H1 (cell line): ENCODE measurements around the gene MRTFA. TPM values are rescaled to one million over a fixed set of nuclear protein-coding genes. Genes with fewer than 3 reads are reported as not detected.

Experiments
- CTCF ChIA-PET: fragments of 300-600 bp; sonication (Branson Sonifier 250); formaldehyde crosslinking; loops from one replicate; lab custom pipeline; 2021; ENCODE audit not compliant: partially characterized antibody; lab: Charles Lee
- POLR2A ChIA-PET: fragments of 300-600 bp; sonication (Branson Sonifier 250); formaldehyde crosslinking; loops from one replicate; lab custom pipeline; 2021; ENCODE audit warnings: inconsistent platforms; ENCODE audit not compliant: partially characterized antibody; lab: Charles Lee
- DNase-seq, 2 experiments: peaks; one replicate each; pipeline versions ENCODE4 v3.0.0 to v3.0.0-alpha.2; 2010 to 2022; ENCODE audit warnings: low spot score in 2 of 2, low read depth in 1 of 2, mixed read lengths in 1 of 2
- FAIRE-seq: peaks from 2 replicates; lab custom pipeline; 2011; peaks lifted over from hg19 to GRCh38; lab: Jason Lieb, UNC
- H2AFZ ChIP-seq: 2 replicates; pipeline ENCODE4 v1.8.1; 2012; ENCODE audit warnings: low read length, inconsistent platforms
- H2AK5ac ChIP-seq: 2 replicates; pipeline ENCODE4 v1.6.1; 2013; ENCODE audit warnings: low read depth, low read length
- H2BK120ac ChIP-seq: replicated peaks from 2 replicates; pipeline ENCODE3; 2013; ENCODE audit warnings: low read depth, low read length, inconsistent platforms
- H2BK12ac ChIP-seq: 2 replicates; pipeline ENCODE4 v1.6.1; 2013; ENCODE audit warnings: low read depth, low read length
- H2BK15ac ChIP-seq: 2 replicates; pipeline ENCODE4 v1.6.1; 2013; ENCODE audit warnings: low read length
- H2BK20ac ChIP-seq: 2 replicates; pipeline ENCODE4 v1.6.1; 2013; ENCODE audit warnings: low read length
- H2BK5ac ChIP-seq: 2 replicates; pipeline ENCODE4 v1.6.1; 2013; ENCODE audit warnings: low read depth, low read length
- H3K14ac ChIP-seq: 2 replicates; pipeline ENCODE4 v1.6.1; 2013; ENCODE audit warnings: inconsistent platforms; ENCODE audit not compliant: insufficient read length
- H3K18ac ChIP-seq: 2 replicates; pipeline ENCODE4 v1.6.1; 2013; ENCODE audit warnings: low read length; ENCODE audit errors: extremely low read depth
- H3K23ac ChIP-seq: 2 replicates; pipeline ENCODE4 v1.6.1; 2013; ENCODE audit warnings: inconsistent platforms; ENCODE audit not compliant: insufficient read length
- H3K23me2 ChIP-seq: 2 replicates; pipeline ENCODE4 v1.6.1; 2013; ENCODE audit warnings: low read depth, low read length
- H3K27ac ChIP-seq: 2 replicates; pipeline ENCODE4 v1.6.1; 2011; ENCODE audit warnings: low read depth, low read length, inconsistent platforms
- H3K27me3 ChIP-seq, 4 experiments: replicated peaks in 1 of 4; 1 replicate in 1 of 4; 2 replicates in 3 of 4; pipeline versions ENCODE4 v1.6.1 to v1.8.1; 2011 to 2013; ENCODE audit warnings: low read length in 3 of 4, mild to moderate bottlenecking in 3 of 4, inconsistent platforms in 2 of 4, mixed read lengths in 2 of 4, moderate library complexity in 1 of 4; ENCODE audit not compliant: control insufficient read depth in 3 of 4, insufficient read depth in 3 of 4; ENCODE audit errors: extremely low read depth in 1 of 4
- H3K36me3 ChIP-seq, 4 experiments: 2 replicates each; pipeline versions ENCODE4 v1.6.1 to v1.8.1; 2011 to 2013; ENCODE audit warnings: mild to moderate bottlenecking in 4 of 4, low read length in 3 of 4, moderate library complexity in 2 of 4, control low read depth in 1 of 4, inconsistent platforms in 1 of 4; ENCODE audit not compliant: insufficient read depth in 4 of 4, control insufficient read depth in 2 of 4
- H3K4ac ChIP-seq: replicated peaks from 2 replicates; pipeline ENCODE3; 2013; ENCODE audit warnings: low read length, low read depth, mixed read lengths, inconsistent platforms; ENCODE audit not compliant: insufficient read length
- H3K4me1 ChIP-seq, 4 experiments: replicated peaks in 1 of 4; 1 replicate in 1 of 4; 2 replicates in 3 of 4; pipeline versions ENCODE4 v1.6.1 to v1.8.1; 2011 to 2013; ENCODE audit warnings: low read length in 3 of 4, inconsistent platforms in 2 of 4, mixed read lengths in 1 of 4; ENCODE audit not compliant: insufficient read depth in 4 of 4, control insufficient read depth in 3 of 4
- H3K4me2 ChIP-seq, 2 experiments: 2 replicates each; pipeline versions ENCODE4 v1.6.1 to v1.8.1; 2011 to 2013; ENCODE audit warnings: low read depth in 2 of 2, low read length in 2 of 2, control low read depth in 1 of 2, inconsistent platforms in 1 of 2, mild to moderate bottlenecking in 1 of 2; ENCODE audit not compliant: insufficient read depth in 1 of 2
- H3K4me3 ChIP-seq, 4 experiments: fragments of 200-600, 300-600 bp in 1 of 4; sonication (generic), shearing (Covaris generic), sonication (Bioruptor Twin) in 1 of 4; 2 replicates each; pipeline versions ENCODE4 v1.5.1 to v1.8.1; 2011 to 2016; ENCODE audit warnings: low read length in 4 of 4, low read depth in 3 of 4, control low read depth in 2 of 4, inconsistent platforms in 2 of 4, mild to moderate bottlenecking in 2 of 4, mixed read lengths in 1 of 4, moderate library complexity in 1 of 4; ENCODE audit not compliant: insufficient read depth in 2 of 4; ENCODE audit errors: extremely low read depth in 1 of 4
- H3K56ac ChIP-seq: replicated peaks from 2 replicates; pipeline ENCODE3; 2013; ENCODE audit warnings: low read depth, mild to moderate bottlenecking, mixed read lengths, low read length, inconsistent platforms; ENCODE audit not compliant: insufficient read length
- H3K79me1 ChIP-seq: 2 replicates; pipeline ENCODE4 v1.6.1; 2013; ENCODE audit warnings: low read depth, low read length, control low read depth
- H3K79me2 ChIP-seq, 2 experiments: 2 replicates each; pipeline versions ENCODE4 v1.6.1 to v1.8.1; 2012 to 2013; ENCODE audit warnings: low read length in 2 of 2, mild to moderate bottlenecking in 2 of 2, inconsistent platforms in 1 of 2; ENCODE audit not compliant: insufficient read depth in 2 of 2, control insufficient read depth in 1 of 2
- H3K9ac ChIP-seq, 4 experiments: replicated peaks in 1 of 4; 1 replicate in 1 of 4; 2 replicates in 3 of 4; pipeline versions ENCODE4 v1.6.1 to v1.8.1; 2011 to 2013; ENCODE audit warnings: low read depth in 3 of 4, low read length in 3 of 4, control low read depth in 2 of 4, mild to moderate bottlenecking in 2 of 4, moderate library complexity in 2 of 4, inconsistent platforms in 1 of 4; ENCODE audit errors: extremely low read depth in 1 of 4
- H3K9me3 ChIP-seq, 2 experiments: 2 replicates each; pipeline versions ENCODE4 v1.6.1 to v1.8.1; 2012 to 2013; ENCODE audit warnings: mild to moderate bottlenecking in 2 of 2, moderate library complexity in 2 of 2, control low read depth in 1 of 2, inconsistent platforms in 1 of 2, low read depth in 1 of 2, low read length in 1 of 2, mixed read lengths in 1 of 2; ENCODE audit not compliant: insufficient read depth in 2 of 2
- H4K20me1 ChIP-seq, 2 experiments: replicated peaks in 1 of 2; 2 replicates each; pipeline versions ENCODE3 to v1.8.1; 2011 to 2013; ENCODE audit warnings: inconsistent platforms in 2 of 2, low read length in 2 of 2, mild to moderate bottlenecking in 1 of 2; ENCODE audit not compliant: insufficient read depth in 2 of 2, control insufficient read depth in 1 of 2
- H4K5ac ChIP-seq: 2 replicates; pipeline ENCODE4 v1.6.1; 2013; ENCODE audit warnings: low read length, low read depth, mixed read lengths, inconsistent platforms; ENCODE audit not compliant: insufficient read length
- H4K8ac ChIP-seq: 2 replicates; pipeline ENCODE4 v1.8.0; 2013; ENCODE audit warnings: mild to moderate bottlenecking, moderate library complexity, low read length, inconsistent platforms; ENCODE audit not compliant: insufficient read depth; ENCODE audit errors: extremely low read depth
- H4K91ac ChIP-seq: replicated peaks from 2 replicates; pipeline ENCODE3; 2013; ENCODE audit warnings: low read length, mixed read lengths, inconsistent platforms; ENCODE audit not compliant: insufficient read length
- ASH2L ChIP-seq: fragments of 200-600, 300-600 bp; sonication (generic); IDR thresholded peaks from one replicate; pipeline ENCODE4 v1.7.1; 2017; ENCODE audit warnings: low read length
- ATF2 ChIP-seq: IDR thresholded peaks from 2 replicates; pipeline ENCODE4 v1.6.1; 2012; ENCODE audit warnings: low read length, inconsistent platforms
- BRCA1 ChIP-seq: IDR thresholded peaks from 2 replicates; pipeline ENCODE4 v1.6.1; 2012; ENCODE audit warnings: low read depth, low read length, improper control_type of control experiment
- HDAC2 ChIP-seq, 2 experiments: fragments of 300-600 bp in 1 of 2; sonication (generic) in 1 of 2; IDR thresholded peaks; 2 replicates each; pipeline ENCODE4 v1.6.1; 2011 to 2012; ENCODE audit warnings: low read depth in 2 of 2, low read length in 2 of 2, mild to moderate bottlenecking in 2 of 2, moderate library complexity in 2 of 2, borderline replicate concordance in 1 of 2, inconsistent platforms in 1 of 2
- KDM5A ChIP-seq: fragments of 200-600 bp; IDR thresholded peaks from 2 replicates; pipeline ENCODE4 v1.7.1; 2012; ENCODE audit warnings: mild to moderate bottlenecking, low read length, inconsistent platforms, mixed read lengths
- NANOG ChIP-seq: IDR thresholded peaks from 2 replicates; pipeline ENCODE4 v1.6.1; 2011; ENCODE audit warnings: low read length, low read depth, mild to moderate bottlenecking, inconsistent platforms; ENCODE audit not compliant: insufficient read depth, poor library complexity, severe bottlenecking
- RAD21 ChIP-seq, 2 experiments: IDR thresholded peaks in 1 of 2; conservative IDR thresholded peaks in 1 of 2; 2 replicates each; pipeline ENCODE4 v1.6.1; 2011; ENCODE audit warnings: low read depth in 2 of 2, low read length in 2 of 2, improper control_type of control experiment in 1 of 2, inconsistent platforms in 1 of 2, mild to moderate bottlenecking in 1 of 2, moderate library complexity in 1 of 2
- SAP30 ChIP-seq: fragments of 300-600 bp; sonication (generic); IDR thresholded peaks from 2 replicates; pipeline ENCODE4 v1.7.1; 2012; ENCODE audit warnings: low read length, moderate library complexity, mild to moderate bottlenecking, inconsistent platforms; ENCODE audit not compliant: insufficient read depth, insufficient replicate concordance
- SIRT6 ChIP-seq: IDR thresholded peaks from one replicate; pipeline ENCODE4 v1.7.1; 2012; ENCODE audit warnings: low read length, inconsistent platforms
- SP2 ChIP-seq: IDR thresholded peaks from 2 replicates; pipeline ENCODE4 v1.6.1; 2012; ENCODE audit warnings: mild to moderate bottlenecking, low read length, inconsistent platforms
- TCF12 ChIP-seq: IDR thresholded peaks from 2 replicates; pipeline ENCODE4 v1.6.1; 2011; ENCODE audit warnings: low read depth, mild to moderate bottlenecking, low read length
- ZNF274 ChIP-seq: IDR thresholded peaks from 2 replicates; pipeline ENCODE4 v1.7.0; 2012; ENCODE audit warnings: low read length, borderline replicate concordance; ENCODE audit errors: extremely low read depth
- WGBS, 2 experiments: shearing (Covaris generic) in 1 of 2; methylation state at CpG; one replicate each; pipeline versions ENCODE4 v1.1.6 to v1.1.7; 2013 to 2015; ENCODE audit warnings: low lambda C conversion rate in 2 of 2, mixed read lengths in 2 of 2, inconsistent platforms in 1 of 2, low coverage in 1 of 2, missing lambda C conversion rate in 1 of 2; ENCODE audit not compliant: insufficient replicate concordance in 2 of 2, insufficient coverage in 1 of 2, insufficient read length in 1 of 2; ENCODE audit errors: extremely low coverage in 1 of 2, missing lambda C conversion rate in 1 of 2; 5-methylcytosine and 5-hydroxymethylcytosine counted together
- polyA plus RNA-seq, 7 experiments: library from polyadenylated mRNA; depleted of rRNA in 3 of 7; stranded (reverse) in 5 of 7; unstranded in 2 of 7; fragments of >200 nt in 5 of 7; fragments of 200-250 nt in 2 of 7; gene quantifications; 1 replicate in 5 of 7; 2 replicates in 1 of 7; 4 replicates in 1 of 7; pipeline versions ENCODE4 v1.2.1 to v1.2.3, GENCODE V29; 2011 to 2013; ENCODE audit warnings: missing spikeins in 2 of 7, mixed read lengths in 2 of 7
- total RNA-seq: library from RNA; stranded (reverse); fragmentation: NEBNext Ultra II Directional; extraction: Animal tissue kit (Norgen Biotek cat#: 25700); gene quantifications from 2 replicates; pipeline ENCODE4 v1.2.1, GENCODE V29; 2021

MRTFA gene
- total and polyA plus RNA-seq, 2 of the 8 experiments (the other 6 are each of a cell fraction or from before 2014, with no cell fraction given), result 5.4 to 37.9 TPM

- H3K27me3 ChIP-seq, result no peaks in the 10 kb centered on the region
- H3K27ac ChIP-seq, result no peak overlapping the region
- H4K8ac ChIP-seq, result no peak overlapping the region
- H3K23ac ChIP-seq, result no peak overlapping the region
- CTCF ChIA-PET, result interaction anchor here (0.6 to 2.1 kb wide), 3 partner anchors 12 to 149 kb away, joined by 3 to 9 read pairs (median 5); no protein-coding TSS in a partner anchor
- no peak overlapping the region for H3K4me3 ChIP-seq
- H2AK5ac ChIP-seq, result no peak overlapping the region
- no peak overlapping the region for H3K14ac ChIP-seq
- WGBS, 2 experiments, result 89% methylated on average over 9 of the region's 11 CpGs; no CpG with 5 or more reads in 1 of the 2 experiments
- H2BK12ac ChIP-seq, result no peak overlapping the region
- H3K4me1 ChIP-seq, result no peaks in the 10 kb centered on the region; a peak in 1 of 7 replicates
- H3K4ac ChIP-seq, result no peak overlapping the region
- no peak for FAIRE-seq
- H3K79me2 ChIP-seq, result no peaks in the 10 kb centered on the region
- H4K20me1 ChIP-seq, result peaks cover 0 to 2% of the 10 kb centered on the region in 2 experiments
- H3K79me1 ChIP-seq, result no peaks in the 10 kb centered on the region
- no peak overlapping the region for H3K56ac ChIP-seq
- POLR2A ChIA-PET, result interaction anchor here (1.7 to 2.0 kb wide), 2 partner anchors 9 to 18 kb away, joined by 6 to 8 read pairs; no protein-coding TSS in a partner anchor
- no peak overlapping the region for H3K9ac ChIP-seq
- no peak overlapping the region for H3K18ac ChIP-seq
- peaks cover 7 to 22% (median 16%) of the 10 kb centered on the region in 4 experiments; a peak in 7 of 8 replicates for H3K36me3 ChIP-seq
- H2BK15ac ChIP-seq, result no peak overlapping the region
- H3K9me3 ChIP-seq, result no peaks in the 10 kb centered on the region
- no peak overlapping the region for H4K91ac ChIP-seq
- no peak overlapping the region for H2BK120ac ChIP-seq
- no peak overlapping the region for H2AFZ ChIP-seq
- H3K4me2 ChIP-seq, result no peak overlapping the region
- H3K23me2 ChIP-seq, result no peaks in the 10 kb centered on the region
- no peak overlapping the region for H2BK20ac ChIP-seq
- no peak for DNase-seq
- H4K5ac ChIP-seq, result no peak overlapping the region
- H2BK5ac ChIP-seq, result no peak overlapping the region; the same call in 1 of the 2 replicates
- TF ChIP-seq RAD21 (IDR thresholded peaks at IDR 0.05 in 1 of 2, conservative IDR thresholded peaks at IDR 0.05 in 1 of 2; ENCODE audit: low read depth in 2 of 2, low read length in 2 of 2), result no peak
- no peak for TF ChIP-seq ASH2L
- no peak for TF ChIP-seq SAP30
- TF ChIP-seq KDM5A, result no peak
- TF ChIP-seq SP2, result no peak
- TF ChIP-seq SIRT6, result no peak
- no peak for TF ChIP-seq HDAC2 (IDR thresholded peaks at IDR 0.05; ENCODE audit: borderline replicate concordance in 1 of 2, low read depth in 2 of 2, low read length in 2 of 2)
- TF ChIP-seq BRCA1, result no peak
- TF ChIP-seq TCF12, result no peak
- TF ChIP-seq NANOG, result no peak
- no peak for TF ChIP-seq ATF2
- no peak for TF ChIP-seq ZNF274
Observed at GRCh38 chr22:40416636-40417035, 219.9 kb downstream of the MRTFA start.
